ENCODE measurements around the gene RMDN2.

The RMDN2 gene

GRCh38 chr2:38038682-38039081 lies 113.6 kb downstream of the RMDN2 start:
- Histone ChIP-seq H3K79me2 (ENCODE audit: low read length) (no peaks in the 10 kb centered on the region), H3K9ac (ENCODE audit: low read length) (no peak overlapping the region), H3K4me2 (ENCODE audit: low read depth, low read length) (no peak overlapping the region), H3K4me3 (ENCODE audit: low read length) (no peak overlapping the region), H3K27ac (ENCODE audit: low read length) (no peak overlapping the region), H3K9me2 (replicated peaks; ENCODE audit: insufficient read depth, low read length) (no peaks in the 10 kb centered on the region), H4K20me1 (ENCODE audit: insufficient read depth, low read length) (no peaks in the 10 kb centered on the region), H3K9me3 (replicated peaks; ENCODE audit: insufficient read depth, low read length) (no peaks in the 10 kb centered on the region), H3F3A (ENCODE audit: insufficient read depth, low read length) (no peaks in the 10 kb centered on the region), H3K4me1 (ENCODE audit: low read length) (no peaks in the 10 kb centered on the region), H3K27me3 (replicated peaks; ENCODE audit: insufficient read depth, low read length) (no peaks in the 10 kb centered on the region), H3K36me3 (replicated peaks; ENCODE audit: insufficient read depth, low read length) (no peaks in the 10 kb centered on the region), H2AFZ (ENCODE audit: low read length) (no peak overlapping the region)
- TF ChIP-seq EZH2 (optimal IDR thresholded peaks at IDR 0.05; ENCODE audit: low read depth, low read length) (no peak), EZH2phosphoT487 (IDR thresholded peaks at IDR 0.05; ENCODE audit: low read length) (no peak)
- TF ChIP-seq, protein P1, sequence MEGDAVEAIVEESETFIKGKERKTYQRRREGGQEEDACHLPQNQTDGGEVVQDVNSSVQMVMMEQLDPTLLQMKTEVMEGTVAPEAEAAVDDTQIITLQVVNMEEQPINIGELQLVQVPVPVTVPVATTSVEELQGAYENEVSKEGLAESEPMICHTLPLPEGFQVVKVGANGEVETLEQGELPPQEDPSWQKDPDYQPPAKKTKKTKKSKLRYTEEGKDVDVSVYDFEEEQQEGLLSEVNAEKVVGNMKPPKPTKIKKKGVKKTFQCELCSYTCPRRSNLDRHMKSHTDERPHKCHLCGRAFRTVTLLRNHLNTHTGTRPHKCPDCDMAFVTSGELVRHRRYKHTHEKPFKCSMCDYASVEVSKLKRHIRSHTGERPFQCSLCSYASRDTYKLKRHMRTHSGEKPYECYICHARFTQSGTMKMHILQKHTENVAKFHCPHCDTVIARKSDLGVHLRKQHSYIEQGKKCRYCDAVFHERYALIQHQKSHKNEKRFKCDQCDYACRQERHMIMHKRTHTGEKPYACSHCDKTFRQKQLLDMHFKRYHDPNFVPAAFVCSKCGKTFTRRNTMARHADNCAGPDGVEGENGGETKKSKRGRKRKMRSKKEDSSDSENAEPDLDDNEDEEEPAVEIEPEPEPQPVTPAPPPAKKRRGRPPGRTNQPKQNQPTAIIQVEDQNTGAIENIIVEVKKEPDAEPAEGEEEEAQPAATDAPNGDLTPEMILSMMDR (IDR thresholded peaks at IDR 0.05; ENCODE audit: low read length), result no peak
- no peak for DNase-seq

- Histone ChIP-seq H3K4me3 (ENCODE audit: low read length) (no peak overlapping the region), H2AFZ (ENCODE audit: low read length) (no peak overlapping the region), H3F3A (ENCODE audit: insufficient read depth, low read length) (no peaks in the 10 kb centered on the region), H4K20me1 (ENCODE audit: insufficient read depth, low read length) (no peaks in the 10 kb centered on the region), H3K27ac (ENCODE audit: low read length) (no peak overlapping the region), H3K4me2 (ENCODE audit: low read depth, low read length) (no peak overlapping the region), H3K9me3 (replicated peaks; ENCODE audit: insufficient read depth, low read length) (no peaks in the 10 kb centered on the region), H3K36me3 (replicated peaks; ENCODE audit: insufficient read depth, low read length) (no peaks in the 10 kb centered on the region), H3K4me1 (ENCODE audit: low read length) (no peaks in the 10 kb centered on the region), H3K27me3 (replicated peaks; ENCODE audit: insufficient read depth, low read length) (no peaks in the 10 kb centered on the region), H3K9me2 (replicated peaks; ENCODE audit: insufficient read depth, low read length) (no peaks in the 10 kb centered on the region), H3K79me2 (ENCODE audit: low read length) (no peaks in the 10 kb centered on the region), H3K9ac (ENCODE audit: low read length) (no peak overlapping the region)
- no peak for DNase-seq
- TF ChIP-seq, protein P1 (IDR thresholded peaks at IDR 0.05; ENCODE audit: low read length), result no peak
- no peak for TF ChIP-seq EZH2phosphoT487 (IDR thresholded peaks at IDR 0.05; ENCODE audit: low read length)
- TF ChIP-seq EZH2 (optimal IDR thresholded peaks at IDR 0.05; ENCODE audit: low read depth, low read length), result no peak
Measured at GRCh38 chr2:38039121-38039910, 114.2 kb downstream of the RMDN2 start.

GRCh38 chr2:38045811-38046210 lies 120.7 kb downstream of the RMDN2 start:
- H2AFZ ChIP-seq (ENCODE audit: low read length), result no peak overlapping the region
- no peaks in the 10 kb centered on the region for H3K9me3 ChIP-seq (replicated peaks; ENCODE audit: insufficient read depth, low read length)
- TF ChIP-seq, protein P1 (IDR thresholded peaks at IDR 0.05; ENCODE audit: low read length), result no peak
- TF ChIP-seq EZH2phosphoT487 (IDR thresholded peaks at IDR 0.05; ENCODE audit: low read length) (no peak), EZH2 (optimal IDR thresholded peaks at IDR 0.05; ENCODE audit: low read depth, low read length) (no peak)
- H3K27me3 ChIP-seq (replicated peaks; ENCODE audit: insufficient read depth, low read length), result no peaks in the 10 kb centered on the region
- H4K20me1 ChIP-seq (ENCODE audit: insufficient read depth, low read length), result no peaks in the 10 kb centered on the region
- no peak overlapping the region for H3K9ac ChIP-seq (ENCODE audit: low read length)
- no peaks in the 10 kb centered on the region for H3K79me2 ChIP-seq (ENCODE audit: low read length)
- no peak for DNase-seq
- H3K4me3 ChIP-seq (ENCODE audit: low read length), result no peak overlapping the region
- no peaks in the 10 kb centered on the region for H3K9me2 ChIP-seq (replicated peaks; ENCODE audit: insufficient read depth, low read length)
- no peaks in the 10 kb centered on the region for H3K36me3 ChIP-seq (replicated peaks; ENCODE audit: insufficient read depth, low read length)
- no peak overlapping the region for H3K4me2 ChIP-seq (ENCODE audit: low read depth, low read length)
- H3K4me1 ChIP-seq (ENCODE audit: low read length), result no peaks in the 10 kb centered on the region
- no peaks in the 10 kb centered on the region for H3F3A ChIP-seq (ENCODE audit: insufficient read depth, low read length)
- no peak overlapping the region for H3K27ac ChIP-seq (ENCODE audit: low read length)
